G401.6 (cell line): ENCODE data around the gene PRR20G.
"Not testable (repeated sequence)": the region's sequence is repeated elsewhere in the genome, so short reads cannot be mapped to it uniquely, and the experiment has no call there.

Experiments
- FAIRE-seq: peaks from 2 replicates; lab custom pipeline; 2012; peaks lifted over from hg19 to GRCh38; lab: Jason Lieb, UNC

The PRR20G gene

GRCh38 chr3:127299276-127299675, 11.4 kb upstream of the PRR20G start:
- no peak for FAIRE-seq

GRCh38 chr3:127296959-127297358, 9.1 kb upstream of the PRR20G start:
- no peak for FAIRE-seq

GRCh38 chr3:127296166-127296565, 8.3 kb upstream of the PRR20G start:
- no peak for FAIRE-seq

- not testable (repeated sequence) for FAIRE-seq
Measured at GRCh38 chr3:127293650-127294049, 5.8 kb upstream of the PRR20G start.

- FAIRE-seq = no peak
Measured at GRCh38 chr3:127291611-127292010, 3.8 kb upstream of the PRR20G start.

- FAIRE-seq = no peak
Measured at GRCh38 chr3:127291114-127291513, 3.3 kb upstream of the PRR20G start.

GRCh38 chr3:127289706-127290575, 2.1 kb upstream of the PRR20G start:
- no peak for FAIRE-seq

GRCh38 chr3:127288921-127289705, 1.3 kb upstream of the PRR20G start:
- no peak for FAIRE-seq

- FAIRE-seq = no peak
Measured at GRCh38 chr3:127288343-127288742, 497 bp upstream of the PRR20G start.

GRCh38 chr3:127286571-127287140, 1.2 kb downstream of the PRR20G start:
- FAIRE-seq = no peak

GRCh38 chr3:127284258-127284657, 3.6 kb downstream of the PRR20G start:
- FAIRE-seq = no peak

GRCh38 chr3:127277561-127277960, 10.3 kb downstream of the PRR20G start:
- FAIRE-seq = no peak

GRCh38 chr3:127276995-127277394, 10.9 kb downstream of the PRR20G start:
- FAIRE-seq = no peak

- FAIRE-seq = no peak
Measured at GRCh38 chr3:127276396-127276795, 11.4 kb downstream of the PRR20G start.

- no peak for FAIRE-seq
Measured at GRCh38 chr3:127275287-127275781, 12.5 kb downstream of the PRR20G start.

- FAIRE-seq = no peak
Measured at GRCh38 chr3:127274200-127274760, 13.6 kb downstream of the PRR20G start.

GRCh38 chr3:127273206-127273605, 14.6 kb downstream of the PRR20G start:
- no peak for FAIRE-seq

- FAIRE-seq = no peak
Measured at GRCh38 chr3:127266186-127266585, 21.7 kb downstream of the PRR20G start.

- no peak for FAIRE-seq
Measured at GRCh38 chr3:127265581-127265981, 22.3 kb downstream of the PRR20G start.

- no peak for FAIRE-seq
Measured at GRCh38 chr3:127264794-127265514, 22.9 kb downstream of the PRR20G start.

GRCh38 chr3:127264292-127264691, 23.6 kb downstream of the PRR20G start:
- FAIRE-seq = no peak
